8988T (cell line): ENCODE measurements around the gene CYTH4.

Source experiments
- DNase-seq: peaks from one replicate; pipeline ENCODE4 v3.0.0; 2011

Gene CYTH4

GRCh38 chr22:37352481-37352880 is 70.2 kb downstream of the CYTH4 start:
- no peak for DNase-seq

- no peak for DNase-seq
Observed at GRCh38 chr22:37353839-37354238, 71.5 kb downstream of the CYTH4 start.

GRCh38 chr22:37354261-37354660 is 72.0 kb downstream of the CYTH4 start:
- no peak for DNase-seq

GRCh38 chr22:37354670-37355069 is 72.4 kb downstream of the CYTH4 start:
- DNase-seq: no peak

- DNase-seq: no peak
Observed at GRCh38 chr22:37355174-37355573, 72.9 kb downstream of the CYTH4 start.

- DNase-seq: no peak
Observed at GRCh38 chr22:37356922-37357321, 74.6 kb downstream of the CYTH4 start.

GRCh38 chr22:37357446-37358075 is 75.3 kb downstream of the CYTH4 start:
- no peak for DNase-seq

- DNase-seq: no peak
Observed at GRCh38 chr22:37358386-37358785, 76.1 kb downstream of the CYTH4 start.

- no peak for DNase-seq
Observed at GRCh38 chr22:37358917-37359316, 76.6 kb downstream of the CYTH4 start.

- no peak for DNase-seq
Observed at GRCh38 chr22:37362621-37363020, 80.3 kb downstream of the CYTH4 start.

- DNase-seq: no peak
Observed at GRCh38 chr22:37363261-37363992, 81.1 kb downstream of the CYTH4 start.
